H9 (cell line): ENCODE results near the gene MBTPS1. TPM values are rescaled to one million over a fixed set of nuclear protein-coding genes. Genes with fewer than 3 reads are reported as not detected.

Source experiments
- DNase-seq: peaks from one replicate; pipeline ENCODE4 v3.0.0-alpha.2; 2017
- H2AFZ ChIP-seq: one replicate; pipeline ENCODE4 v1.6.1; 2013; ENCODE audit warnings: mild to moderate bottlenecking, low read length, control low read depth, moderate library complexity
- H2AK5ac ChIP-seq: 2 replicates; pipeline ENCODE4 v1.6.1; 2013; ENCODE audit warnings: low read length, control low read depth, mixed read lengths; ENCODE audit not compliant: insufficient read length
- H2BK120ac ChIP-seq: one replicate; pipeline ENCODE4 v1.6.1; 2013; ENCODE audit warnings: low read depth, mild to moderate bottlenecking, low read length, control low read depth, inconsistent platforms; ENCODE audit not compliant: poor library complexity, severe bottlenecking
- H2BK12ac ChIP-seq: 2 replicates; pipeline ENCODE4 v1.6.1; 2013; ENCODE audit warnings: low read length, control low read depth, mixed read lengths, low read depth; ENCODE audit not compliant: insufficient read length
- H2BK15ac ChIP-seq: 2 replicates; pipeline ENCODE4 v1.6.1; 2013; ENCODE audit warnings: low read depth, low read length, control low read depth
- H2BK20ac ChIP-seq: one replicate; pipeline ENCODE4 v1.6.1; 2013; ENCODE audit warnings: low read depth, mild to moderate bottlenecking, low read length, control low read depth, inconsistent platforms; ENCODE audit not compliant: poor library complexity, severe bottlenecking
- H2BK5ac ChIP-seq: 2 replicates; pipeline ENCODE4 v1.6.1; 2013; ENCODE audit warnings: low read length, control low read depth, mixed read lengths; ENCODE audit not compliant: insufficient read length
- H3K14ac ChIP-seq: 2 replicates; pipeline ENCODE4 v1.6.1; 2013; ENCODE audit warnings: low read length, control low read depth; ENCODE audit not compliant: insufficient read depth
- H3K18ac ChIP-seq: 2 replicates; pipeline ENCODE4 v1.6.1; 2013; ENCODE audit warnings: low read depth, mild to moderate bottlenecking, mixed read lengths, low read length, control low read depth; ENCODE audit not compliant: insufficient read length
- H3K23ac ChIP-seq: 2 replicates; pipeline ENCODE4 v1.6.1; 2013; ENCODE audit warnings: low read length, control low read depth, mixed read lengths, low read depth; ENCODE audit not compliant: insufficient read length
- H3K23me2 ChIP-seq: 2 replicates; pipeline ENCODE4 v1.6.1; 2013; ENCODE audit warnings: low read depth, mild to moderate bottlenecking, mixed read lengths, low read length, control low read depth; ENCODE audit not compliant: insufficient read length, poor library complexity, severe bottlenecking
- H3K27ac ChIP-seq: 2 replicates; pipeline ENCODE4 v1.5.1; 2013; ENCODE audit warnings: low read length, control low read depth, mixed read lengths, low read depth; ENCODE audit not compliant: insufficient read length
- H3K27me3 ChIP-seq: 2 replicates; pipeline ENCODE4 v1.6.1; 2013; ENCODE audit warnings: low read length, control low read depth, inconsistent platforms; ENCODE audit not compliant: insufficient read depth
- H3K4ac ChIP-seq: 2 replicates; pipeline ENCODE4 v1.6.1; 2013; ENCODE audit warnings: low read depth, mild to moderate bottlenecking, control low read depth, inconsistent platforms, low read length, moderate library complexity
- H3K4me1 ChIP-seq: 2 replicates; pipeline ENCODE4 v1.6.1; 2013; ENCODE audit warnings: low read length, control low read depth, inconsistent platforms; ENCODE audit not compliant: insufficient read depth
- H3K4me2 ChIP-seq: 2 replicates; pipeline ENCODE4 v1.6.1; 2013; ENCODE audit warnings: low read length, control low read depth, mixed read lengths; ENCODE audit not compliant: insufficient read length, insufficient read depth
- H3K56ac ChIP-seq: 2 replicates; pipeline ENCODE4 v1.6.1; 2013; ENCODE audit warnings: low read depth, mild to moderate bottlenecking, mixed read lengths, low read length, control low read depth; ENCODE audit not compliant: insufficient read length
- H3K79me1 ChIP-seq: 2 replicates; pipeline ENCODE4 v1.6.1; 2013; ENCODE audit warnings: low read depth, mild to moderate bottlenecking, moderate library complexity, low read length, control low read depth, inconsistent platforms; ENCODE audit not compliant: insufficient read depth, poor library complexity, severe bottlenecking
- H3K79me2 ChIP-seq: 2 replicates; pipeline ENCODE4 v1.6.1; 2013; ENCODE audit warnings: low read length, control low read depth, inconsistent platforms; ENCODE audit not compliant: insufficient read depth
- H3K9ac ChIP-seq: 2 replicates; pipeline ENCODE4 v1.6.1; 2013; ENCODE audit warnings: low read length, control low read depth, mixed read lengths; ENCODE audit not compliant: insufficient read length; ENCODE audit errors: extremely low read depth
- H3K9me3 ChIP-seq: one replicate; pipeline ENCODE4 v1.6.1; 2013; ENCODE audit warnings: low read depth, low read length, inconsistent platforms; ENCODE audit not compliant: control insufficient read depth
- H3T11ph ChIP-seq: one replicate; pipeline ENCODE4 v1.6.1; 2013; ENCODE audit warnings: mild to moderate bottlenecking, low read length, control low read depth, inconsistent platforms
- H4K20me1 ChIP-seq: one replicate; pipeline ENCODE4 v1.6.1; 2013; ENCODE audit not compliant: control insufficient read depth, insufficient read length, insufficient read depth
- H4K5ac ChIP-seq: 2 replicates; pipeline ENCODE4 v1.6.1; 2013; ENCODE audit warnings: low read depth, mild to moderate bottlenecking, mixed read lengths, low read length, control low read depth; ENCODE audit not compliant: insufficient read length
- H4K8ac ChIP-seq: replicated peaks from 2 replicates; pipeline ENCODE4 v1.6.1; 2013; ENCODE audit warnings: low read length, control low read depth, mixed read lengths, low read depth; ENCODE audit not compliant: insufficient read length
- H4K91ac ChIP-seq: 2 replicates; pipeline ENCODE4 v1.6.1; 2013; ENCODE audit warnings: low read depth, mild to moderate bottlenecking, moderate library complexity, mixed read lengths, low read length, control low read depth; ENCODE audit not compliant: insufficient read length
- H3K27ac Mint-ChIP-seq, 3 experiments: 2 replicates in 2 of 3; 3 replicates in 1 of 3; pipeline ENCODE4 v1.8.0; 2020 to 2021; ENCODE audit warnings: mixed read lengths in 3 of 3, mild to moderate bottlenecking in 1 of 3, moderate library complexity in 1 of 3
- H3K27me3 Mint-ChIP-seq: 2 replicates; pipeline ENCODE4 v1.8.0; 2021; ENCODE audit warnings: low read depth, mild to moderate bottlenecking, moderate library complexity, mixed read lengths
- H3K36me3 Mint-ChIP-seq, 3 experiments: 2 replicates in 2 of 3; 3 replicates in 1 of 3; pipeline ENCODE4 v1.8.0; 2020 to 2021; ENCODE audit warnings: low read depth in 3 of 3, mixed read lengths in 3 of 3; ENCODE audit not compliant: insufficient read depth in 1 of 3
- H3K4me1 Mint-ChIP-seq, 2 experiments: 2 replicates each; pipeline ENCODE4 v1.8.0; 2020; ENCODE audit warnings: mixed read lengths in 2 of 2
- H3K4me3 Mint-ChIP-seq, 2 experiments: 2 replicates in 1 of 2; 3 replicates in 1 of 2; pipeline ENCODE4 v1.8.0; 2020 to 2021; ENCODE audit warnings: mild to moderate bottlenecking in 2 of 2, mixed read lengths in 2 of 2, moderate library complexity in 1 of 2
- H3K9me3 Mint-ChIP-seq, 2 experiments: 2 replicates in 1 of 2; 3 replicates in 1 of 2; pipeline ENCODE4 v1.8.0; 2020; ENCODE audit warnings: mild to moderate bottlenecking in 2 of 2, mixed read lengths in 2 of 2, moderate library complexity in 1 of 2
- CTCF ChIP-seq: fragments of 200-600 bp; sonication (generic); conservative IDR thresholded peaks from 3 replicates; pipeline ENCODE4 v1.8.0; 2021; ENCODE audit warnings: antibody characterized with exemption, mild to moderate bottlenecking
- WGBS: extraction: QIAGEN DNeasy Blood & Tissue Kit; methylation state at CpG from one replicate; pipeline ENCODE4 v1.1.7; 2013; ENCODE audit warnings: missing lambda C conversion rate, low lambda C conversion rate, mixed read lengths; ENCODE audit not compliant: insufficient read length; ENCODE audit errors: extremely low coverage; 5-methylcytosine and 5-hydroxymethylcytosine counted together
- total RNA-seq: library from RNA; stranded (reverse); gene quantifications from 2 replicates; pipeline ENCODE4 v1.2.1, GENCODE V29; 2021

The MBTPS1 gene
- total RNA-seq, 1 experiment from 2014 or later = 48.7 TPM

- DNase-seq = no peak
- no peak overlapping the region for H3K23ac ChIP-seq
- H2AK5ac ChIP-seq = no peak overlapping the region
- no peak overlapping the region for H3K27ac ChIP-seq
- no peak overlapping the region for H3K56ac ChIP-seq
- no peak overlapping the region for H3K4me2 ChIP-seq
- H2BK20ac ChIP-seq = no peak overlapping the region
- no peaks in the 10 kb centered on the region for H3K27me3 Mint-ChIP-seq
- H2BK5ac ChIP-seq = no peak overlapping the region
- no peak overlapping the region for H2BK15ac ChIP-seq
- H3K4me1 Mint-ChIP-seq = peaks cover 7 to 16% of the 10 kb centered on the region in 2 experiments
- H4K5ac ChIP-seq = no peak overlapping the region
- H3K9me3 ChIP-seq = no peaks in the 10 kb centered on the region
- H3K18ac ChIP-seq = no peak overlapping the region
- no peaks in the 10 kb centered on the region for H3K23me2 ChIP-seq
- no peak overlapping the region for H3K27ac Mint-ChIP-seq
- no peak overlapping the region for H2AFZ ChIP-seq
- H4K20me1 ChIP-seq = no peaks in the 10 kb centered on the region
- TF ChIP-seq CTCF = no peak
- no CpG with 5 or more reads among the region's 11 CpGs for WGBS
- H3K14ac ChIP-seq = no peak overlapping the region
- H3T11ph ChIP-seq = no peak overlapping the region
- H4K91ac ChIP-seq = no peak overlapping the region
- no peak overlapping the region for H3K9ac ChIP-seq
- no peak overlapping the region for H2BK120ac ChIP-seq
- no peaks in the 10 kb centered on the region for H3K27me3 ChIP-seq
- peaks cover 11 to 83% (median 59%) of the 10 kb centered on the region in 3 experiments; a peak in 6 of 7 replicates for H3K36me3 Mint-ChIP-seq
- no peak overlapping the region for H3K4me3 Mint-ChIP-seq
- H2BK12ac ChIP-seq = no peak overlapping the region
- H4K8ac ChIP-seq = no peak overlapping the region
- H3K79me1 ChIP-seq = no peaks in the 10 kb centered on the region
- H3K4ac ChIP-seq = no peak overlapping the region
- H3K4me1 ChIP-seq = no peaks in the 10 kb centered on the region
- no peaks in the 10 kb centered on the region for H3K9me3 Mint-ChIP-seq
- H3K79me2 ChIP-seq = no peaks in the 10 kb centered on the region
These were observed 57.6 kb downstream of the MBTPS1 start for GRCh38 chr16:84059111-84059510.
